ENCODE results near the gene TAB2. TPM values are rescaled to one million over a fixed set of nuclear protein-coding genes. Genes with fewer than 3 reads are reported as not detected.
"Not testable (repeated sequence)": the region's sequence is repeated elsewhere in the genome, so short reads cannot be mapped to it uniquely, and the experiment has no call there.

Gene TAB2
- total RNA-seq, 1 experiment from 2014 or later, result 26.6 TPM

DNA sequence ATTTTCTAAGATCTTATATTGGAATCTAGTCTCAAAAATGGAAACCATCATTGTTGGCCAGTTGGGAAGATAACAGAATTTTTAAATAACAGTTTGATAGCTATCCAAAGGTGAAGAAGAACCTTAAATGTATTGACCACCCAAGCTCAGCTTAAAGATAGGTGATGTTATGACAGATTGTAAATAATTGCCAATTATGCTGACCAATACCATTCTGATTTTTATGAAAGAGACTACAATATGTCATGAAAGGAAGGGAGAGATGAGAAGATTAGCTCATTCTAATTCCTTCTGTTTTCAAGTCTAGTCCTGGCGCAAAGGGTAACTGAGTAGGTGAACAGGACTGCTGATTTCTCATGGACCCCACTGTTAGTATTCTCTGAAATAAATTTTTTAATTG, 5.7 kb upstream of the TAB2 start:
- no peak for DNase-seq (ENCODE audit: low spot score)

DNA sequence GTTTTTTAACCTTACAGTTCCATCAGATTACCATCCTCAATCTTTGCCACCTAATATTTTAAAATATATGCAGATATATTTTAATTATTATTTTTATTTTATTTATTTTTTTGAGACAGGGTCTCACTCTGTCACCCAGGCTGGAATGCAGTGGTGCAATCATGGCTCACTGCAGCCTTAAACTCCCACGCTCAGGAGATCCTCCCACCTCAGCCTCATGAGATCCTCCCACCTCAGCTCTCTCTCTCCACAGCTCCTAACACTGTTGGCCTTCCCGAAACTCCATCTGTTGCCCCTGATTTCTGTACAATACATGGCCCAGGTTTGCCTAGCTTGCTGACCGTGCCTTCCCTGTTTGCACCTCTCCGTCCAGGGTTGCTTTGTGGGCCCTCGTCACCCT, 4.4 kb upstream of the TAB2 start:
- no peak for DNase-seq (ENCODE audit: low spot score)

DNA sequence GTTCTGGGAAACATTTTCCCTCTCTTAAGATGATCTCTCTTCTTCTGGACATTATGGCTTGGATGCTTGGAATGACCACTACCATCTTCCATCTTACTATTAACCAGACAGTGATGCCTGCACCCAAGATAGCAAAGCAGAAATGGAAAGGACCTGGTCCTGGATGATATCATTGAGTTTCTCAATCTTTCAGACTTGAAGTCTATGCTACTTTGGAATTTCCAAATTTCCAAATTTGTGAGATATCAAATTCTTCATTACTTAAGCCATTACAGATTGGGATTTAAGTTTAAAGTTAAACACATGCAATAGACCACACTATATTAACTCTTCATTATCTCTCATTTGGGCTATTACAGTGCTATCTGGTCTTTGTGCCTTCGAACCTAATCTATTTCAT, 3.7 kb upstream of the TAB2 start:
- no peak for DNase-seq (ENCODE audit: low spot score)

DNA sequence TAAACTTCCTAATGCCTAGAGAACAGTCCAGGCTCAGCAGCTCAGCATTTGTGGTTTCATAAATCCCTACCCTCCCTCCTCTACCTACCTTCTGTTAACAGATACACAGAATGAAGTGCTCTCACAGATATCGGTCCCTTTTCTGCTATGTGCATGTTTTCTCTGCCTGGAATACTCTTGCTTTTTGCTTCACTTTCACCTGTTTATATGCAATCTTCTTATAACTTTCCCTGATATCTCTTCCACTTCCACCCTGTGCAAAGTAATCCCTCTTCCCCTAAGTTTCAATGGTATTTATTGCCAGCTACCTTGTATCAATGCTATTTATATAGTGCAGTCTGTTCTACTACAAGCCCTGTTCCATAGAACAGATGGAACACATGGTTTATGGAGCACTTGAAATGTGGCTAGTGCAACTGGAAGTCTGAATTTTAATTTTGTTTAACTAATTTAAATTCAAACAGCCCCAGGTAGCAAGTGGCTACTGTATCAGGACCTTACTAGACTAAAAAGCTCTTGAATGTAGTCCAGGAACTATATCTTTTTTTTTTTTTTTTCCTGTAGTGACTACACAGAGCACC, 3.1 kb upstream of the TAB2 start:
- no peak for DNase-seq (ENCODE audit: low spot score)

DNA sequence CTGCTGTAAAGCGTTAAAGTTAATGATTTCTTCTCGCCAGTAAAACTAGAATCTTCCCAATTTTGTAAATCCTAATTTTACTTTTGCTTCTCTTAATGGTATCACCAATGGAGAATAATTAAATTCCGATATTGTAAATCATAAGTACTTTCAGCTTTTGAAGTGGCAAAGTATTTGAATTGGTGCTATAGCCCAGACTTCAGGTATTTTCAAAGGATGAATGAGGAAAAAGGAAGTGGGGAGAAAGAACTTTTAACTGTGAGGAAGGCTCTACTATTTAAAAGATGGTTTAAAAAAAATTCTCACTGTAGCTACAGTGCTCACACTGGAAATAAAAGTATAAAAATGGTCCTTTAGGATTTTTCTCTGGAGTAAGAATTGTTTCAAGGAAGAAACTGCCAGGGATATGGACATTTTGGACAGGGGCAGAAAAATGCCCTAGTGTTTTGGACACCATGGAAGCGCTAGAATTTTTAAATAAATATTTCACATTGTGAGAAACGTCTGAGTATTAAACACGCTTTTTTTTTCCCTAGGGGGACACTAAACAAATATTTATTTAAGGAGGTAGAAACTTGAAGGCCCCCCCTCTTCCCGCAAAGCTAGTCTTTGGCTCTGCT, 1.3 kb upstream of the TAB2 start:
- DNase-seq (ENCODE audit: low spot score), result no peak

DNA sequence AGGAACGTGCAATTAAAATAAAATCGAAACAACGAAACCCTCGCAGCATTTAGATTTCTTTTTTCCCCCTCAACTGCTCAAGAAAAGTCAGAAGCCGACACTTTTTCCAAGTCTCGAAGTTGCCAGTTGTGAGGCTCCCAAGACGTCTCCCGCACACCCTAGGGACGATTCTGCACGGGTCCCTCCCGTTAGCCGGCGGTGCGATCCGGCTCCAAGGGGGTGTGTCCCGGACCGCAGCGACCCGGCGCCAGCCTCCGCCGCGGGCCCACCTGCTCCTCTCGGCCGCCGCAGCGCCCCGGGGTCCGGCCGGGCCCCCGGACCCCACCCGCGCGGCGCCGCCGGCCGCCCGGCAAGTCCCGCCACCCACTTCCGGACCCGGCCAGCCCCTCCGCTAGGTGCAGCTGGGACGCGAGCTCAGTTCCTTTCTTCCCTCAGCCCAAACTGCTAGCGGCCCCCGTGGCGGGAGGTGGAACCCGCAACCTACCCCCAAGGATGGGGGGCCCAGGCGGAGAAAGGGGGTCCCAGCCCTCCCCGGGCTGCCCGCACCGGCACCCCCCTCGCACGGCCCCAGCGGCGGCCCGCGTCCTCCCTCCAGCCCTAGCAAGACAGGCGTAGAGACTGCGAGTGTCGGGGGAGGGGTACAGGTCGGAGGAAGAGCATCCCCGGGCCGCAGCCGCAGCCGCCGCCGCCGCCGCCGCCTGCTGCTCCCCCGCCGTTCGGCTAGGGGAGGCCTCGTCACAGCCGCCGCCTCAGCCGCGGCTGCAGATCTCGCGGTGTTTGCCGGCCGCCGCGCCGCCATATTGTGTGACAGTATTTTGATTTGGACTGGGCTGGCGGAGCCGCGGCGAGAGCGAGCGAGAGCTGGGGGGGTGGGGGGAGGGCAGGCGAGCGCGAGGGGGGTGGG, 520 bp upstream of the TAB2 start:
- DNase-seq (ENCODE audit: low spot score), result peak; percentile 83

DNA sequence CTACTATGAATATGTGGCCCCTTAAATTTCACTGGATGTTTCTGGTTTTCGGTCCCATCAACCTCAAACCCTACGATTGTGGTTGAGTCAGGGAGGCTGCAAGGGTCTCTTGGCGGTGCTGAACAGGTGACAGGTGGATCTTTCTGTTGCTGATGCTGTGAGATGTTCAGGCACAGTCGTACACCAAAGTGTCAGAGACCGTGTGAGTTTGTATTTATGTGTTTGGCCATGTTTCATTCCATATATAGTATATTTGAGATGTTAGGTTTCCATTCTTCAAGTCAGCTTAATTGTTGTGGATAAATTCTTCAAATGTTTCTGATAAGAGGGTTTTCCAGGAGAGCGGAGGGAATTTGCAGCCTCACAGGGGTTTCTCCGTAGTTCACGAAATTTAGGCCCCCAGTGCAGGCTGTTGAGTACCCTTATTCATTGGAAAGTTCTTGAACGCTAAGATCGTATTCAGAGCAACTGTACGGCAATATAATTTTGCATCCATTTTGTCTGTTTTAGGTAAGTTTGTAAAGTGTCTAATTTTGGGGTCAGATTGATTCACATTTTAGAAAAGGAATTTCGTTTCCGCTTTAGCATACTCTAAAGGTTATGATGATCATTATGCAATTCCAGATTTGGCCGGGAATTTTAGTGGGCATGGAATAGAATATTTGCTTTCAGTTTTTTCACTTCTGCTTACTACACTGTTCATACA, 1.2 kb downstream of the TAB2 start:
- DNase-seq (ENCODE audit: low spot score), result peak; percentile 11

DNA sequence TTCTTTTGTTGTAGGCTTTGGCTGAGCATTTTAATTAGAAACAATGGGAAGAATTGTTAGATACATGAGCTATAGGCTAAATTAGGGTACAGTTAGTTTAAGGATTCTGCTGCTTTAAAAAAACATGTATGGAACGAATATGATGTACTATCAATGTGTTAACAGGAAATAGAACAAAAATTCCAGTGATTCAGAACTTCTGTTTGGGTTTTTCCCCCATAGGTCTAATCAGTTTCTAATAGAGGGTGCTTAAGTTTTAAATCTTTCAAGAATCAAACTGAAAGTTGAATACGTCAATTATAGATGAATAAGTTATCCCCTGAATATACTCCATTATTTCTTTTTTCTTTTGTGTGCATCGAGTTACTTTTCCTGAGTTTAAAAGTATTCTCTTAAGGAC, 1.9 kb downstream of the TAB2 start:
- no peak for DNase-seq (ENCODE audit: low spot score)

DNA sequence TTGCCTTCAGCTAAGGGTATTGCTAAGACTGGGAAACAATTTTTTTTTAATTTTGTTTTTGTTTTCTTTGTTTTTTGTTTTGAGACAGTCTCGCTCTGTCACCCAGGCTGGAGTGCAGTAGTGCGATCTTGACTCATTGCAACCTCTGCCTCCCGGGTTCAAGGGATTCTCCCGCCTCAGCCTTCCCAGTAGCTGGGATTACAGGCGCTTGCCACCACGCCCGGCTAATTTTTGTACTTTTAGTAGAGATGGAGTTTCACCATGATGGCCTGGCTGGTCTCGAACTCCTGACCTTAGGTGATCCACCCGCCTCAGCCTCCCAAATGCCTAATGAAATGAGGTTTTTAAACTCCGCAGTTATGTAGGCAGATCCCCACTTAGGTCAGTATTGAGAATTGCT, 2.5 kb downstream of the TAB2 start:
- DNase-seq (ENCODE audit: low spot score), result not testable (repeated sequence)

DNA sequence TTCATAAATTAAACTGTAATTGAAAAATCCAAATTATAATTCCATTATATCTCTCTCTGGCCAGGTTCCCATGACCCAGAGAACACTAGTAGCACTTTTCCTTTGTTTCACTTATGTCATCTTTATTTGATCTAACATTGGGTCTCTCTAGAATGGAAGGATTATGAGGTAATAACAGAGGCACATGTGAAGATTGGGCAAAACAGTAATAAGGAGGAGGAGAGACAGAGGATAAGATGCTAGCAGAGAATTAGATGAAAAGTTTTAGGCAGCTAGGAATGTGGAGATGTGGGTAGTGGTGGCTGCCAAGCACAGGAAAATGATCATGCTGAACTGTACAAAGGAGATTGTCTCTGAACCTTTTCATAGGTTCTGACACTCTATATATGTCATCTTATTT, 3.3 kb downstream of the TAB2 start:
- no peak for DNase-seq (ENCODE audit: low spot score)

DNA sequence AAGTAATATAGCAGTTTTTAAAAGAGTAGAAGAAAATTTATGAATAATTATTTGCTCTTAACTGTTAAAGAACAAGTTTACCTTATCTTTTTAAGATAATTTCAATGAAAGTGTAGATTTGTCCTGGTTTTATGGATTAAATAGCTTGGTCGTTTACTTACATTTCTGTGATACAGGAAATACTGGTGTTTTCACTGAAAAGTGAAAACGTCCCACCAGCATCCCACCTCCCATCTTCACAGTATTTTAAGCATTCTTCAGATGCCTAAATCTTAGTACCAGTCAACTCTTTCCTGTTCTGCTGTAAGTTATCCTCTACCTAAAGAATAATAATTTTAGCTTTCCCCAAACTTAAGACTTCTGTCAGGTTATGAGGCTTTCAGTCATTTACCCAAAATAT, 5.8 kb downstream of the TAB2 start:
- no peak for DNase-seq (ENCODE audit: low spot score)

DNA sequence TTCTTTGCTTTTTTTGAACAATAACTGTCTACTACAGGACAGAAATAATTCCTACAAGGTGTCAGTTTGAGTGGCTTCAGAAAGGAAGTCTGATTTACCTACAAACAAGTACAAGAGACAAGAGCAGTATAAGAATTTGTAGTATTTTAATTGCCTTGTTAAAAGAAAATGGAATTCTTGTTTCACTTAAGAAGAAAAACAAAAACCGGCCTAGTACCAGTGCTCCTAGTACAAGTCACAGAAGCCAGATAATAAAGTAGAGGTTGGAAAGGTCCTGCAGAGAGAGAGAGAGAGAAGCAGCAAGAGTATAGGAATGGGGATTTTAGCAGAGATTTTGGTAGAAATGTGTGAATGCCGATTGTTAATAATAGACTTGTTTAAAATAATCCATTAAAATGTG, 6.4 kb downstream of the TAB2 start:
- DNase-seq (ENCODE audit: low spot score), result no peak

DNA sequence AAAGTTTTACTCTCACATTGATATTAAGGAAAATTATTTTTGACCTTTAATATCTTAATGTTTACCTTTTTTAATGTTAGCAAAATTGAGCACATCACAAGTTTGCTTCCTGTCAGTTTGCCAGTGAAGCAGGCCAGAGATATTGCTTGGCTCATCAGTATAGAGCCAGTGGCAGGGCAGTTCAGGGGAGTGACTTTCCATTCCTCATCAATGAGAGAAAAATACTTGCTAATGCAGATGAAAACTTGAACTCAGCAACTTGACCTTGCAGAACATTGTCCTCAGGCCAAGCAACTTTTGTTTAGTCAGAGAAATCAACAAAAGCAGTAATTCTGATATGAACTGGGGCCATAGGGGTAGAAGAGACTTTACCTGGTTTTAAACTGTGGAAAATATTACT, 6.9 kb downstream of the TAB2 start:
- DNase-seq (ENCODE audit: low spot score), result no peak

DNA sequence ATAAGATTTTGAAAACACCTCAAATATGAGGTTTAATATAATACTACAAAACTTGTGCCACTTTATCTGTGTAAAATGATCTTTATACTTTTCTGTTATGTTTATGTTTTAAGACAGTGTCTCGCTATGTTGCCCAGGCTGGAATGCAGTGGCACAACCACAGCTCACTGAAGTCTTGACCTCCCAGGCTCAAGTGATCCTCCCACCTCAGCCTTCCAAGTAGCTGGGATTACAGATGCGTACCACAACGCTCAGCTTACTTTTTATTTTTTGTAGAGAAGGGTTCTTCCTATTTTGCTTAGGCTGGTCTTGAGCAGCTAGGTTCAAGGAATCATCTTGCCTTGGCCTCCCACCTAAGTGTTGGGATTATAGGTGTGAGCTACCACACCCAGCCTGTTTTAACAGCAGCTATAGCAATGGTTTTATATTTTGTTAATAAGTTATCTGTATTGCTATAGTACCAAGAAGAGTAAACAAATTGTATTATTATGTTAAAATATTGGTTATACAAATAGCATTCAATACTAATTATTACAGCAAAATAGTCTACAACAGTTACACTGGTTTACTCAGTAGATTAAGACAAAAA, 8.2 kb downstream of the TAB2 start:
- no peak for DNase-seq (ENCODE audit: low spot score)

DNA sequence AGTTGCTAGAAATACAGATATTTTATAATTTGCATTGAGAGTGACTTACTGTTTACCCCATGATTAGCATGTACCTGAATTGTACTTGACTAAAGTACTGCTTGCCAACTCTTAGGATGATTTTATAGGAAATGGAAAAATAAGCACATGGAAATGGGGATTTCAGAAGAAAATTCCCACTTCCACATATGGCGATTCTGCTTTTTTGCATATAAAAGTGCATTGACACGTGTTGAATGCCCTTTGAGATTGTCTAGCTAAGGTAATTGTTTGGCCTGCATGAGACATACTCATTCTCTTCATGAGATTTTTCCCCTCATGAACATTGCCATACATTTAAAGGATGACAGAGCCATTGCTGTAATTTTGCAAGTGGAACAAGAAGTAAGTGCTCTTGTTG, 10.1 kb downstream of the TAB2 start:
- no peak for DNase-seq (ENCODE audit: low spot score)

DNA sequence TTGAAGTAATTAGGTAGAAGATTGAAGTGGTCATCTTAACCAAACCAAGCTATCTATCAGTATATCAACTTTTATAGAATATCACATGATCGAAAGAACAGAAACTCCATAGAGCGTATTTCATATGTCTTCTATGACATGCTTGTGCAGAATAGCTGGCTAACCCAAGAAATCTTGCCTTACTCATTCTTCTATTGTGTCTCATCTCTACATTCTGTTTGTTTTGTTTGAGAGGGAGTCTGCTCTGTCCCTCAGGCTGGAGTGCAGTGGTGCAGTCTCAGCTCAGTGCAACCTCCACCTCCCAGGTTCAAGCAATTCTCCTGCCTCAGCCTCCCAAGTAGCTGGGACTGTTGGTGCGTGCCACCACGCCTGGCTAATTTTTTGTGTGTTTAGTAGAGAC, 10.6 kb downstream of the TAB2 start:
- DNase-seq (ENCODE audit: low spot score), result no peak

DNA sequence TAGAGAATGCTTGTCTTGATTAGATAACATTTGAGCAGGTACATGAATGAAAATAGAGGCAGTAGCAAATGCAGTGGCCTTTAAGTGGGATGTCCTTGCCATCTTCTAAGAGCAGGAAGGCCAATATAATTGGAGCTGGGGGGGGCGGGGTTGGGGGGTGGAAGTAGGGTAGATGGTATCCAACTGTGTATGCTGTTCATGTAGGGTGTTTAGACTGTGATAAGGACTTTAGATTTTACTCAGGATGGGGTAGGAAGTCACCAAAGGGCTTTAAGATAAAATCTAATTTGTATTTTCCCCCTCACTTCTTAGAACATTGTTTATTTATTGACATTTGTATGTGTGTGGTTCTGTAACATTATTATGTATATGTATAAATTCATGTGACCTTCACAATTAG, 12.0 kb downstream of the TAB2 start:
- no peak for DNase-seq (ENCODE audit: low spot score)

DNA sequence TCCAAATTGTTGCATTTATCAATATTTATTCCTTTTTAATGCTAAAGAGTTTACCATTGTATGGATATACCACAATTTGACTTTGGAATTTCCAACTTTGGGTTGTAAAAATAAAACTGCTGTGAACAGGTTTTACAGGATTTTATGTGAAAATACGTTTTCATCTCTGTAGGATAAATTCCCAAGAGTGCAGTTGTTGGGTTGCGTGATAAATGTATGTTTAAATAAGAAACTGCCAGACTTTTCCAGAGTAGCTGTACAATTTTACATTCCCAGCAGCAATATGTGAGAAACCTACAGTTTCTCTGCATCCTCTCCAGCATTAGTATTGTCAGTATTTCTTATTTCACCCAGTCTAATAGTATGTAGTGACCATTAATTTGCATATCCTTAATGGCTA, 12.6 kb downstream of the TAB2 start:
- no peak for DNase-seq (ENCODE audit: low spot score)

DNA sequence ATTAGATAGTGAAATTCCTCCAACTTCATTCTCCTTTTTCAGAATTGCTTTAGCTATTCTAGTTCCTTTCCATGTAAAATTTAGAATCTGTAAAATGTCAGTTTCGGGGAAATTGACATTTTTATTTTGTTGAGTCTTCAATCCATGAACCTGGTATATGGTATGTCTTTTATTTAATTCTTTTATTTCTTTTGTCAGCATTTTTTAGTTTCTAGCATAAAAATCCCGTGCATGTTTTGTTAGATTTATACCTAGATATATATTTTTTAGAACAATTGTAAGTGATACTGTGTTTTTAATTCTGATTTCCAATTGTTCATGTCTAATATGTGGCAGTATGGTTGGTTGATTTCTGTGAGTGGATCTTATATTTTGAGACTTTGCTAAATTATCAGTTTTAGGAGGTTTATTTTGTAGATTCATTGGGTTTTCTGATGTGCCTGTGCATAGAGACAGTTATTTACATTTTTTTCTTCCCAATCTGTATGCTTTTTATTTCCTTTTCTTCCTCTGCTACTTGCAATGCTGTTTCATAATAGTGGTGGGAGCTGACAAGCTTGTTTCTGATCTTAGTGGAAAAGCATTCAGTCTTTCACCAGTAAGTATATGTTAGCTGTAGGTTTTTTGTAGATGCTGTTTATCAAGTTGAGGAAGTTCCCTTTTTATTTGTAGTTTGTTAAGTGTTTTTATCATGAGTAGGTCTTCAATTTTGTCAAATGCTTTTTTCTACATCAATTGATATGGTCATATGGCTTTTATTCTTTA, 13.7 kb downstream of the TAB2 start:
- DNase-seq (ENCODE audit: low spot score), result no peak

DNA sequence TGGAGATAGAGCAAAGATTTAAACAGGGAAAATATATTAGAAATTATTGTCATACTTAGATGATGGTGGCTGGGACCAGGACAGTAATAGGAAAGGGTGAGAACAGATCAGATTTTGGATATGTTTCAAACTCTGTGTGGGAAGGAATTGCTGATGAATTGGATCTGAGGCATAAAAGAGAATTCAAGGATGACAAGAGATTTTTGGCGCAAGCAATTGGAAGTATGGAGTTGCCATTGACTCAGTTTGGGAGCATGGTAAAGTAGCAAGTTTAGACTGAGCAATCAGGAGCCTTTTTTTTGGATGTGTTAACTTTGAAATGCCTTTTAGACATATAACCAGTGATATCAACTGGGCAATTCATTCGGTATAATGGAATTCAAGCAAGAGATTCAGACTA, 14.4 kb downstream of the TAB2 start:
- DNase-seq (ENCODE audit: low spot score), result no peak

DNA sequence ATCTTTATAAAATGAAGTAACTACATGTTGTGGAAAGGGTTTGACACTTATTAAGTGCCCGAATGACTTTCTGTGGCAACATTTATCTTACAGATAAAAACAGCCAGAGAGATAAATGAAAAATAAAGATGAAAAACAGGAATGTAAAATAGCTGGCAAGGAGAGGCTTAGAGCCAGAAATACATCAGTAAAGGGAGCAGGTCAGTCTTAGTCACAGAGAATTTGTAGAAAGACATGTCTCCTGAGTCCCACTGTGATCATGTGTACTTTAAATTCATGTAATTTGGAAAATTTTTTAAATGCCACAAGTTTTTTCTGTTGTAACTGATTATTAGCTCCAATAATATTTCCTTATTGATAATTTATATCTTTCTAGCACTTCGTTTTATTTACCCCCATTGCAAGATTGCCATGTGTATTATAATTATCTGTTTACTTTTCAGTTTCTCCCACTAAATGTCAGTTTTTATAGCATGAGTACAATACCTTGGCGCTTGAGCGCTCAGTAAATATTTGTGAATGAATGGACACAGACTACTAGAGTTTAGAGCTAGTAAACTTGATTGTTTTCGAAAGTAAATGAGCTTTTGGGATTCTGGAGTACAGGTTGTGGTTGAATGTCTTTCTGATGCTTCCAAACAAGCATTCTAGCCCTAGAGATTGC, 15.2 kb downstream of the TAB2 start:
- DNase-seq (ENCODE audit: low spot score), result no peak

Measured in A172 (cell line).